RWPE1 (cell line): ENCODE results near the gene SHANK2.

Source experiments
- CTCF ChIA-PET: fragments of 350-600 bp; sonication (Branson Sonifier 250); formaldehyde crosslinking; extraction: SDS; loops from one replicate; lab custom pipeline; 2021; lab: Yijun Ruan, JAX
- POLR2A ChIA-PET: fragments of 400-600 bp; formaldehyde crosslinking; extraction: SDS; loops from one replicate; lab custom pipeline; 2020; ENCODE audit warnings: antibody characterized with exemption; ENCODE audit not compliant: low non-redundant PET; lab: Yijun Ruan, JAX
- DNase-seq: peaks from one replicate; pipeline ENCODE4 v3.0.0; 2012; ENCODE audit warnings: low spot score
- H3K27ac ChIP-seq: fragments of 450-650 bp; 2 replicates; pipeline ENCODE4 v1.5.1; 2017
- CTCF ChIP-seq: fragments of 450-650 bp; conservative IDR thresholded peaks from 2 replicates; pipeline ENCODE4 v1.5.1; 2017; ENCODE audit warnings: low read depth, mild to moderate bottlenecking

Gene SHANK2

GRCh38 chr11:71283971-71284441 lies 31.6 kb upstream of the SHANK2 start:
- no peak for TF ChIP-seq CTCF
- ChIA-PET POLR2A (no interaction called here), CTCF (no interaction called here)
- DNase-seq = peak; percentile 49
- 0 out of 2 replicates have a peak overlapping the region, but pooled peaks have one; percentile 22 for H3K27ac ChIP-seq

GRCh38 chr11:71282581-71283351 lies 30.4 kb upstream of the SHANK2 start:
- H3K27ac ChIP-seq = no peak overlapping the region
- ChIA-PET POLR2A (no interaction called here), CTCF (interaction anchor here (0.7 kb wide), 1 partner anchor 122 kb away, joined by 4 read pairs; no protein-coding TSS in a partner anchor)
- TF ChIP-seq CTCF = no peak
- DNase-seq = no peak

- H3K27ac ChIP-seq = no peak overlapping the region
- DNase-seq = no peak
- POLR2A ChIA-PET = no interaction called here
- CTCF ChIA-PET = no interaction called here
- no peak for TF ChIP-seq CTCF
Measured at GRCh38 chr11:71281831-71282230, 29.5 kb upstream of the SHANK2 start.

GRCh38 chr11:71281204-71281603 lies 28.8 kb upstream of the SHANK2 start:
- POLR2A ChIA-PET = no interaction called here
- TF ChIP-seq CTCF = no peak

GRCh38 chr11:71279916-71280645 lies 27.7 kb upstream of the SHANK2 start:
- DNase-seq = no peak
- CTCF ChIA-PET = no interaction called here

More at GRCh38 chr11:71281204-71281603, 28.8 kb upstream of the SHANK2 start:
- H3K27ac ChIP-seq = no peak overlapping the region
- CTCF ChIA-PET = interaction anchor here (0.6 kb wide), 1 partner anchor 153 kb away, joined by 3 read pairs; no protein-coding TSS in a partner anchor
- no peak for DNase-seq

More at GRCh38 chr11:71279916-71280645, 27.7 kb upstream of the SHANK2 start:
- H3K27ac ChIP-seq = no peak overlapping the region
- no peak for TF ChIP-seq CTCF
- POLR2A ChIA-PET = no interaction called here
